Body of pancreas (tissue), 4 donors: ENCODE measurements around the gene DYNLT1.

Experiments
- POLR2A ChIP-seq, 3 donors: fragments of 450-650 bp; IDR thresholded peaks; one replicate each; pipeline ENCODE4 v1.6.1; 2016; ENCODE audit warnings: antibody characterized with exemption in 3 of 3, mild to moderate bottlenecking in 2 of 3
- TF ChIP-seq, protein P1 (sequence below), 7 experiments: fragments of 450-650 bp in 4 of 7; fragments of 200-600 bp in 3 of 7; sonication (generic) in 3 of 7; IDR thresholded peaks; one replicate each; pipeline ENCODE4 v1.5.1; 2016 to 2019; ENCODE audit warnings: antibody characterized with exemption in 7 of 7

DNA sequence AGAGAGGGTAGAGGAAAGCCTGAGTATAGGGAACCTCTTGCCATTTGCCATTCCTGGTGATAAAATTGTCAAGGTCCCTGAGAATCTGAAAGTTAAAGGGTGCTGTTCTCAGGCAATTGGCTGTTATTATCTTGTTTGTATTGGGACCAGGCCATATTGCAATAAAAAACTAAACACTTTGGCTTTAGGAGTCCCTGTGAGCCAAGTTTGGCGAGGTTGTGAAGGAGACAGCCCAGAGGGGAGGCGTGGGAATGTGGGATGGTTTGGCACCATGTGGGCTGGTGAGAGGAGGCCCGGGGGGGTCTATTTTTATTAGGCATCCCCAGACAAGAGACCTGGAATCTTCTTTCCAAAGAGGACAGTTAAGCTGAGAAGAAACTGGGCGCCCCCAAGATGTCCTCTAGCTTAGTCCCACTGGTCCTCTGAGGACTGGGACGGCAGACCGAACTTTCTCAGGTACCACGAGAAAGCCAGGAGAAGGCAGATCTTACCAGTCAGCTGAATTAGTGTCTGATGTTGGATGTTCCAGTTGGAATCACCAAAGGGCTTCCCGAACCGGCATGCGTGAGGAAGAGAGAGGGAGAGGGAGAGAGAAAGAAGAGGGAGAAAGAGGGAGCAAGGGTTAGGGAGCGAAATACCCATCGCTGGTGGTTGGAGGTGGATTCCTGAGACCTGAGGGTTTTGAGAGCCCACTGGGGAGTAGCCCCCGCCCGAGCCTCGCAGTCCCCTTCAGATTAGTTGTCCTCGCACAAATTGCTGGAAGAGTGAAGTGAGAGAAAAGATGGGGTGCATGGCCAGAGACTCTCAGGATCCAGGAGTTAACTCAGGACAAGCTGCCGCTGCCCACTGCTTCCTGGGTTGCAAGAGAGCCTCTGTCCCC lies 24.4 kb downstream of the DYNLT1 start:
- no peak for TF ChIP-seq POLR2A (IDR thresholded peaks at IDR 0.05)
- TF ChIP-seq, protein P1, sequence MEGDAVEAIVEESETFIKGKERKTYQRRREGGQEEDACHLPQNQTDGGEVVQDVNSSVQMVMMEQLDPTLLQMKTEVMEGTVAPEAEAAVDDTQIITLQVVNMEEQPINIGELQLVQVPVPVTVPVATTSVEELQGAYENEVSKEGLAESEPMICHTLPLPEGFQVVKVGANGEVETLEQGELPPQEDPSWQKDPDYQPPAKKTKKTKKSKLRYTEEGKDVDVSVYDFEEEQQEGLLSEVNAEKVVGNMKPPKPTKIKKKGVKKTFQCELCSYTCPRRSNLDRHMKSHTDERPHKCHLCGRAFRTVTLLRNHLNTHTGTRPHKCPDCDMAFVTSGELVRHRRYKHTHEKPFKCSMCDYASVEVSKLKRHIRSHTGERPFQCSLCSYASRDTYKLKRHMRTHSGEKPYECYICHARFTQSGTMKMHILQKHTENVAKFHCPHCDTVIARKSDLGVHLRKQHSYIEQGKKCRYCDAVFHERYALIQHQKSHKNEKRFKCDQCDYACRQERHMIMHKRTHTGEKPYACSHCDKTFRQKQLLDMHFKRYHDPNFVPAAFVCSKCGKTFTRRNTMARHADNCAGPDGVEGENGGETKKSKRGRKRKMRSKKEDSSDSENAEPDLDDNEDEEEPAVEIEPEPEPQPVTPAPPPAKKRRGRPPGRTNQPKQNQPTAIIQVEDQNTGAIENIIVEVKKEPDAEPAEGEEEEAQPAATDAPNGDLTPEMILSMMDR (IDR thresholded peaks at IDR 0.05), result no peak
